Stimulated activated CD4-positive, alpha-beta T cell treated with anti-CD3 and anti-CD28 coated beads, Interleukin-15, amount 100 ng/mL, for 24 hours (primary cell): ENCODE measurements around the gene CFH.
"Not testable (repeated sequence)": the region's sequence is repeated elsewhere in the genome, so short reads cannot be mapped to it uniquely, and the experiment has no call there.

Experiments used
- DNase-seq: peaks from one replicate; pipeline ENCODE4 v3.0.0-alpha.2; 2020

Gene CFH

GRCh38 chr1:196669693-196670092 is 17.9 kb downstream of the CFH start:
- DNase-seq: no peak

GRCh38 chr1:196674908-196675307 is 23.1 kb downstream of the CFH start:
- no peak for DNase-seq

- no peak for DNase-seq
Observed at GRCh38 chr1:196677781-196678509, 26.1 kb downstream of the CFH start.

GRCh38 chr1:196678510-196678884 is 26.7 kb downstream of the CFH start:
- DNase-seq: no peak

- DNase-seq: no peak
Observed at GRCh38 chr1:196680107-196680506, 28.3 kb downstream of the CFH start.

GRCh38 chr1:196684476-196684875 is 32.6 kb downstream of the CFH start:
- no peak for DNase-seq

- DNase-seq: no peak
Observed at GRCh38 chr1:196685506-196685905, 33.7 kb downstream of the CFH start.

GRCh38 chr1:196689001-196689400 is 37.2 kb downstream of the CFH start:
- no peak for DNase-seq

- no peak for DNase-seq
Observed at GRCh38 chr1:196690582-196690981, 38.7 kb downstream of the CFH start.

GRCh38 chr1:196698993-196699392 is 47.1 kb downstream of the CFH start:
- DNase-seq: no peak

GRCh38 chr1:196701144-196701543 is 49.3 kb downstream of the CFH start:
- DNase-seq: no peak

GRCh38 chr1:196709892-196710291 is 58.0 kb downstream of the CFH start:
- not testable (repeated sequence) for DNase-seq

GRCh38 chr1:196717868-196718267 is 66.0 kb downstream of the CFH start:
- no peak for DNase-seq

GRCh38 chr1:196723325-196724185 is 71.7 kb downstream of the CFH start:
- DNase-seq: no peak

GRCh38 chr1:196732526-196732925 is 80.7 kb downstream of the CFH start:
- DNase-seq: no peak

- DNase-seq: no peak
Observed at GRCh38 chr1:196733091-196733970, 81.5 kb downstream of the CFH start.

GRCh38 chr1:196734006-196734405 is 82.2 kb downstream of the CFH start:
- no peak for DNase-seq

GRCh38 chr1:196734460-196734859 is 82.6 kb downstream of the CFH start:
- no peak for DNase-seq

GRCh38 chr1:196738730-196739129 is 86.9 kb downstream of the CFH start:
- DNase-seq: no peak

- DNase-seq: not testable (repeated sequence)
Observed at GRCh38 chr1:196743244-196743643, 91.4 kb downstream of the CFH start.

GRCh38 chr1:196765019-196765740 is 113.3 kb downstream of the CFH start:
- not testable (repeated sequence) for DNase-seq

GRCh38 chr1:196769823-196770222 is 118.0 kb downstream of the CFH start:
- DNase-seq: not testable (repeated sequence)

- DNase-seq: no peak
Observed at GRCh38 chr1:196773713-196774112, 121.9 kb downstream of the CFH start.
